Loucy (cell line): ENCODE results near the gene SH3PXD2A.

ENCODE experiments used
- H2AFZ ChIP-seq: fragments of 200-600 bp; sonication (generic); 2 replicates; pipeline ENCODE4 v1.6.0; 2016; ENCODE audit warnings: antibody characterized with exemption, mild to moderate bottlenecking, low read length, moderate library complexity
- H3F3A ChIP-seq: fragments of 200-600 bp; 2 replicates; pipeline ENCODE4 v1.6.0; 2016; ENCODE audit warnings: antibody characterized with exemption, low read depth, mild to moderate bottlenecking
- H3K27me3 ChIP-seq: fragments of 200-600 bp; sonication (generic); 2 replicates; pipeline ENCODE4 v1.6.1; 2014; ENCODE audit warnings: low read length, mild to moderate bottlenecking; ENCODE audit not compliant: insufficient read depth, poor library complexity, severe bottlenecking
- H3K36me3 ChIP-seq: fragments of 200-600 bp; sonication (generic); 2 replicates; pipeline ENCODE4 v1.6.1; 2016; ENCODE audit warnings: low read length; ENCODE audit not compliant: insufficient read depth
- H3K4me1 ChIP-seq: fragments of 200-600 bp; sonication (generic); 2 replicates; pipeline ENCODE4 v1.5.1; 2014; ENCODE audit warnings: low read length, mild to moderate bottlenecking; ENCODE audit not compliant: insufficient read depth, poor library complexity, severe bottlenecking
- H3K4me2 ChIP-seq: fragments of 200-600 bp; sonication (generic); 2 replicates; pipeline ENCODE4 v1.6.0; 2014; ENCODE audit warnings: antibody characterized with exemption, low read length, low read depth, mild to moderate bottlenecking; ENCODE audit not compliant: poor library complexity, severe bottlenecking
- H3K4me3 ChIP-seq: fragments of 200-600 bp; sonication (generic); 2 replicates; pipeline ENCODE4 v1.5.1; 2014; ENCODE audit warnings: low read length, mild to moderate bottlenecking, mixed read lengths; ENCODE audit not compliant: poor library complexity, severe bottlenecking
- H3K79me2 ChIP-seq: fragments of 200-600 bp; sonication (generic); 2 replicates; pipeline ENCODE4 v1.6.1; 2014; ENCODE audit warnings: low read length; ENCODE audit not compliant: insufficient read depth
- H3K9ac ChIP-seq: fragments of 200-600 bp; sonication (generic); 2 replicates; pipeline ENCODE4 v1.6.0; 2014; ENCODE audit warnings: mild to moderate bottlenecking, low read depth, low read length, moderate library complexity; ENCODE audit not compliant: poor library complexity, severe bottlenecking
- H3K9me2 ChIP-seq: fragments of 200-600 bp; sonication (generic); replicated peaks from 2 replicates; pipeline ENCODE4 v1.6.1; 2016; ENCODE audit warnings: low read depth, low read length, mixed read lengths
- H3K9me3 ChIP-seq: fragments of 200-600 bp; sonication (generic); 2 replicates; pipeline ENCODE4 v1.6.1; 2014; ENCODE audit warnings: mild to moderate bottlenecking, antibody characterized with exemption, low read length, low read depth; ENCODE audit not compliant: insufficient read depth
- H4K20me1 ChIP-seq: fragments of 200-600 bp; sonication (generic); 2 replicates; pipeline ENCODE4 v1.6.0; 2014; ENCODE audit warnings: antibody characterized with exemption, low read length, mild to moderate bottlenecking; ENCODE audit not compliant: insufficient read depth, poor library complexity, severe bottlenecking
- CTCF ChIP-seq: fragments of 200-600 bp; sonication (generic); conservative IDR thresholded peaks from 2 replicates; pipeline ENCODE4 v1.5.1; 2014; ENCODE audit warnings: mild to moderate bottlenecking, antibody characterized with exemption, low read length
- EZH2phosphoT487 ChIP-seq: fragments of 200-600 bp; IDR thresholded peaks from 2 replicates; pipeline ENCODE4 v1.6.1; 2018; ENCODE audit warnings: antibody characterized with exemption, mild to moderate bottlenecking, moderate library complexity, borderline replicate concordance

SH3PXD2A gene

DNA sequence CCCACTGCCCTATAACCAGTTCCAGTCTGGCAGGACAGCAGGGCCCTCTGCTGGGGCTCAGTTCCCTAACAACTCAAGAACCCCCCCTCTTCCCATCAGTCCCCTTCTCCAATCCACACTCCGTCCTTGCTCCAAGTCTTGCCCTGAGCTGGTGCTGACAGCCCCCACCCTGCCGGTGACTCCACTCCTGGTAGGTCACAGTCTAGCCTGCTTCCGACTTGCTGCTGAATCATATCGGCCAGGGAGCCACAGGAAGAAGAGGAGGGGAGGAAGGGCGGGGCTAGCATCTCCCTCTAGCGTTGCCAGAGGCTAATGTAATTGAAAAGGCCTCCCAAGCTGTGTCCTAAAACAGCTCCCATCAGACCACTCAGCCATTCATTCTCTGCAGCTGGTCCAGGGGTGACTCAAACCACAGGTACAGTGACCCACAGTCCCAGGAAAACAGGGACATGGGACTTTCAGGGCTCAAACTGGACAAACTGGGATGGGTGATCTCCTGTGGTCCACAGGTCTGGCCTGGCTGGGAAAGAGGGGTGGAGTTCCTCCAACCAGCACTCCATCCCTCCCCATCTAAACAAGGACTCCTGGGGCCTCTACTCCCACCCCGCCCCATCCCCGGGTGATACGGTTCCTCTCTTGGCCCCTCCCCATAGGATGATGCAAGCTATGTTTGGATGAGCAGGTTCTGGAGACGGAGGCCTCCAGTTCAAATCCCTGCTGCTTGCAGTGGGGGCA is 158.8 kb downstream of the SH3PXD2A start:
- H3K79me2 ChIP-seq: no peaks in the 10 kb centered on the region
- H2AFZ ChIP-seq: no peak overlapping the region
- no peaks in the 10 kb centered on the region for H3K9me3 ChIP-seq
- TF ChIP-seq CTCF: no peak
- no peak for TF ChIP-seq EZH2phosphoT487
- no peak overlapping the region for H3K4me3 ChIP-seq
- H4K20me1 ChIP-seq: no peaks in the 10 kb centered on the region
- H3K27me3 ChIP-seq: no peaks in the 10 kb centered on the region
- H3F3A ChIP-seq: no peaks in the 10 kb centered on the region
- H3K9ac ChIP-seq: no peak overlapping the region
- no peaks in the 10 kb centered on the region for H3K9me2 ChIP-seq
- no peaks in the 10 kb centered on the region; the same call in 1 of the 2 replicates for H3K36me3 ChIP-seq
- no peaks in the 10 kb centered on the region for H3K4me1 ChIP-seq
- H3K4me2 ChIP-seq: no peak overlapping the region

GRCh38 chr10:103696094-103696410 is 159.3 kb downstream of the SH3PXD2A start:
- H3K27me3 ChIP-seq: no peaks in the 10 kb centered on the region
- no peak overlapping the region for H3K4me3 ChIP-seq
- H3K4me2 ChIP-seq: no peak overlapping the region
- H3K9ac ChIP-seq: no peak overlapping the region
- no peak for TF ChIP-seq EZH2phosphoT487
- TF ChIP-seq CTCF: no peak
- no peaks in the 10 kb centered on the region for H3K79me2 ChIP-seq
- H3K9me3 ChIP-seq: no peaks in the 10 kb centered on the region
- no peak overlapping the region for H2AFZ ChIP-seq
- H3K4me1 ChIP-seq: no peaks in the 10 kb centered on the region
- no peaks in the 10 kb centered on the region for H3F3A ChIP-seq
- no peaks in the 10 kb centered on the region; the same call in 1 of the 2 replicates for H3K36me3 ChIP-seq
- no peaks in the 10 kb centered on the region for H4K20me1 ChIP-seq
- H3K9me2 ChIP-seq: no peaks in the 10 kb centered on the region

GRCh38 chr10:103695584-103696005 is 159.8 kb downstream of the SH3PXD2A start:
- Histone ChIP-seq H3K4me3 (no peak overlapping the region), H2AFZ (no peak overlapping the region), H3K9me3 (no peaks in the 10 kb centered on the region), H3K9ac (no peak overlapping the region), H3F3A (no peaks in the 10 kb centered on the region), H3K79me2 (no peaks in the 10 kb centered on the region), H4K20me1 (no peaks in the 10 kb centered on the region), H3K4me2 (no peak overlapping the region), H3K27me3 (no peaks in the 10 kb centered on the region), H3K36me3 (no peaks in the 10 kb centered on the region; the same call in 1 of the 2 replicates), H3K9me2 (no peaks in the 10 kb centered on the region), H3K4me1 (no peaks in the 10 kb centered on the region)
- TF ChIP-seq EZH2phosphoT487 (no peak), CTCF (no peak)
